HepG2 (cell line): ENCODE results near the gene ROMO1. TPM values are rescaled to one million over a fixed set of nuclear protein-coding genes. Genes with fewer than 3 reads are reported as not detected.

Source experiments
- ATAC-seq: fragments of 200-7000 bp; cut with Tn5 transposase; 3 replicates; pipeline ENCODE4 v1.9.1; 2020; ENCODE audit warnings: mild to moderate bottlenecking, moderate library complexity
- BruUV-seq: library from RNA; stranded (reverse); fragments of 400-500 nt; replicated peaks from 2 replicates; lab custom pipeline; 2021; lab: Mats Ljungman, UMichigan
- CTCF ChIA-PET: fragments of 300-600 bp; formaldehyde crosslinking; extraction: SDS; loops from one replicate; lab custom pipeline; 2021; ENCODE audit warnings: low total read pairs, inconsistent platforms, low intra/inter-chr PET ratio; lab: Yijun Ruan, JAX
- POLR2A ChIA-PET: fragments of 350-600 bp; sonication (Branson Sonifier 250); formaldehyde crosslinking; loops from one replicate; lab custom pipeline; 2020; ENCODE audit warnings: antibody characterized with exemption, inconsistent platforms; lab: Yijun Ruan, JAX
- DNase-seq: peaks from one replicate; pipeline ENCODE4 v3.0.0-alpha.2; 2015; ENCODE audit warnings: low spot score
- FAIRE-seq: peaks from 3 replicates; lab custom pipeline; 2011; peaks lifted over from hg19 to GRCh38; lab: Jason Lieb, UNC
- H2AFZ ChIP-seq: one replicate; pipeline ENCODE4 v1.6.1; 2011; ENCODE audit warnings: low read length, inconsistent platforms
- H3K27ac ChIP-seq: fragments of 300-600 bp; 3 replicates; pipeline ENCODE4 v1.8.0; 2011; ENCODE audit warnings: mixed run types, mild to moderate bottlenecking, mixed read lengths, low read length, inconsistent platforms; ENCODE audit not compliant: insufficient read depth; ENCODE audit errors: extremely low read length
- H3K27me3 ChIP-seq, 2 experiments: fragments of 200-600 bp in 1 of 2; 2 replicates in 1 of 2; 3 replicates in 1 of 2; pipeline versions ENCODE4 v1.6.0 to v1.8.0; 2011; ENCODE audit warnings: low read length in 2 of 2, mild to moderate bottlenecking in 2 of 2, moderate library complexity in 2 of 2, inconsistent platforms in 1 of 2; ENCODE audit not compliant: insufficient read depth in 2 of 2, control insufficient read depth in 1 of 2
- H3K36me3 ChIP-seq, 2 experiments: fragments of 200-600 bp in 1 of 2; replicated peaks in 1 of 2; 2 replicates in 1 of 2; 3 replicates in 1 of 2; pipeline versions ENCODE4 v1.5.1 to v1.8.0; 2011; ENCODE audit warnings: low read length in 2 of 2, inconsistent platforms in 1 of 2; ENCODE audit not compliant: insufficient read depth in 2 of 2, control insufficient read depth in 1 of 2
- H3K4me1 ChIP-seq: 2 replicates; pipeline ENCODE4 v1.5.1; 2012; ENCODE audit warnings: low read length, inconsistent platforms; ENCODE audit not compliant: insufficient read depth
- H3K4me2 ChIP-seq: 2 replicates; pipeline ENCODE4 v1.6.0; 2011; ENCODE audit warnings: low read depth, low read length, inconsistent platforms
- H3K4me3 ChIP-seq, 3 experiments: fragments of 200-600 bp in 1 of 3; sonication (generic), shearing (Covaris generic) in 1 of 3; replicated peaks in 1 of 3; 2 replicates each; pipeline ENCODE4 v1.5.1; 2011 to 2016; ENCODE audit warnings: low read length in 3 of 3, inconsistent platforms in 2 of 3, low read depth in 2 of 3, mild to moderate bottlenecking in 2 of 3, control low read depth in 1 of 3, mixed read lengths in 1 of 3; ENCODE audit not compliant: insufficient read depth in 1 of 3
- H3K79me2 ChIP-seq: one replicate; pipeline ENCODE4 v1.6.1; 2011; ENCODE audit warnings: low read length, inconsistent platforms; ENCODE audit not compliant: insufficient read depth
- H3K9ac ChIP-seq: 2 replicates; pipeline ENCODE4 v1.6.0; 2011; ENCODE audit warnings: mild to moderate bottlenecking, low read depth, low read length, inconsistent platforms; ENCODE audit not compliant: insufficient read depth
- H3K9me3 ChIP-seq: 2 replicates; pipeline ENCODE4 v1.5.1; 2012; ENCODE audit warnings: mild to moderate bottlenecking, low read length
- H4K20me1 ChIP-seq: 2 replicates; pipeline ENCODE4 v1.6.0; 2011; ENCODE audit warnings: inconsistent platforms, mild to moderate bottlenecking, low read length, moderate library complexity; ENCODE audit not compliant: insufficient read depth
- ATRX ChIP-seq: sonication (generic); formaldehyde crosslinking; IDR thresholded peaks from 2 replicates; pipeline ENCODE4 v1.4.0; 2020; ENCODE audit warnings: missing genetic modification reagents, borderline replicate concordance
- FOXA1 ChIP-seq, 2 experiments: fragments of 450-650 bp in 1 of 2; sonication (generic) in 1 of 2; formaldehyde crosslinking in 1 of 2; IDR thresholded peaks; 2 replicates each; pipeline versions ENCODE4 v1.4.0 to v1.6.1; 2016 to 2020; ENCODE audit warnings: missing genetic modification reagents in 1 of 2
- HMGXB4 ChIP-seq, 2 experiments: sonication (generic) in 1 of 2; formaldehyde crosslinking in 1 of 2; IDR thresholded peaks; 2 replicates each; pipeline versions ENCODE4 v1.4.0 to v1.6.1; 2018 to 2020; ENCODE audit warnings: missing genetic modification reagents in 2 of 2, borderline replicate concordance in 1 of 2, low read depth in 1 of 2, mild to moderate bottlenecking in 1 of 2, missing biosample characterization in 1 of 2
- MAFK ChIP-seq, 2 experiments: IDR thresholded peaks in 1 of 2; conservative IDR thresholded peaks in 1 of 2; 2 replicates each; pipeline ENCODE4 v1.6.1; 2011; ENCODE audit warnings: improper control_type of control experiment in 2 of 2, low read length in 2 of 2
- MIER2 ChIP-seq: IDR thresholded peaks from 2 replicates; pipeline ENCODE4 v1.6.1; 2016; ENCODE audit warnings: missing biosample characterization, missing genetic modification reagents
- NR2F6 ChIP-seq, 2 experiments: IDR thresholded peaks; 2 replicates each; pipeline ENCODE4 v1.6.1; 2016; ENCODE audit warnings: antibody characterized with exemption in 1 of 2, mild to moderate bottlenecking in 1 of 2
- PAF1 ChIP-seq: IDR thresholded peaks from 2 replicates; pipeline ENCODE4 v1.6.1; 2016; ENCODE audit warnings: missing genetic modification reagents, missing compliant biosample characterization
- RFXANK ChIP-seq: IDR thresholded peaks from 2 replicates; pipeline ENCODE4 v1.6.1; 2016
- SNRNP70 ChIP-seq: fragments of 200-400 bp; formaldehyde crosslinking; IDR thresholded peaks from 2 replicates; pipeline ENCODE4 v1.6.1; 2017; ENCODE audit warnings: mild to moderate bottlenecking, low read depth, low read length, moderate library complexity
- SP4 ChIP-seq: sonication (generic); formaldehyde crosslinking; IDR thresholded peaks from 2 replicates; pipeline ENCODE4 v1.8.1; 2023; ENCODE audit warnings: mild to moderate bottlenecking, missing genetic modification reagents
- ZBTB14 ChIP-seq: sonication (generic); formaldehyde crosslinking; IDR thresholded peaks from 2 replicates; pipeline ENCODE4 v1.4.0; 2020; ENCODE audit warnings: missing genetic modification reagents
- ZNF136 ChIP-seq: sonication (generic); formaldehyde crosslinking; IDR thresholded peaks from 2 replicates; pipeline ENCODE4 v1.8.1; 2022; ENCODE audit warnings: low read depth, mild to moderate bottlenecking, moderate library complexity, missing genetic modification reagents
- ZNF563 ChIP-seq: sonication (generic); formaldehyde crosslinking; IDR thresholded peaks from 2 replicates; pipeline ENCODE4 v1.8.0; 2022; ENCODE audit warnings: mild to moderate bottlenecking, moderate library complexity, missing genetic modification reagents
- WGBS: methylation state at CpG from one replicate; pipeline ENCODE4 v1.1.6; 2017; ENCODE audit warnings: low lambda C conversion rate; 5-methylcytosine and 5-hydroxymethylcytosine counted together
- in situ Hi-C: cut with HindIII; loops from 2 replicates; pipeline ENCODE4 v1.10.0; 2017; ENCODE audit warnings: low pct_unique_long_range_greater_than_20kb; ENCODE audit not compliant: extremely low pct_ligation_motif_present
- intact Hi-C: fragments of 100-400 bp; cut with micrococcal nuclease; formaldehyde crosslinking; loops from one replicate; pipeline ENCODE4 v1.10.0; 2022; ENCODE audit not compliant: unreplicated experiment
- polyA plus RNA-seq, 8 experiments: library from polyadenylated mRNA; depleted of rRNA in 3 of 8; stranded (reverse) in 7 of 8; unstranded in 1 of 8; fragments of >200 nt; fragmentation: Illumina TruSeq in 4 of 8; extraction: Trizol in 4 of 8; gene quantifications; 2 replicates each; pipeline versions ENCODE4 v1.2.1 to v1.2.3, GENCODE V29; 2011 to 2016; ENCODE audit warnings: low read depth in 4 of 8, missing spikeins in 1 of 8, mixed read lengths in 1 of 8; ENCODE audit not compliant: insufficient read depth in 1 of 8
- total RNA-seq, 5 experiments: library from RNA; depleted of rRNA; stranded (reverse); fragments of >200 nt; fragmentation: Illumina TruSeq; extraction: Trizol; gene quantifications; 2 replicates each; pipeline ENCODE4 v1.2.3, GENCODE V29; 2016; ENCODE audit warnings: low read depth in 1 of 5
- TF ChIP-seq, protein P1 (sequence below): sonication (generic); formaldehyde crosslinking; IDR thresholded peaks from 2 replicates; pipeline ENCODE4 v1.4.0; 2020; ENCODE audit warnings: missing genetic modification reagents
- TF ChIP-seq, protein P2 (sequence below): sonication (generic); formaldehyde crosslinking; IDR thresholded peaks from 2 replicates; pipeline ENCODE4 v1.4.0; 2020; ENCODE audit warnings: missing genetic modification reagents; ENCODE audit errors: not compliant biosample characterization

ROMO1 gene
- total and polyA plus RNA-seq, 2 of the 13 experiments (the other 11 are each of a cell fraction or from before 2014, with no cell fraction given): 636 to 755 TPM

- FAIRE-seq: no peak
- Histone ChIP-seq H3K27ac (no peak overlapping the region), H3K27me3 (no peaks in the 10 kb centered on the region), H3K9me3 (no peaks in the 10 kb centered on the region), H3K4me3 (no peak overlapping the region), H3K9ac (no peak overlapping the region), H4K20me1 (peaks cover 100% of the 10 kb centered on the region), H3K4me2 (no peak overlapping the region), H2AFZ (no peak overlapping the region), H3K36me3 (peaks cover 73 to 97% of the 10 kb centered on the region in 2 experiments), H3K4me1 (0 out of 2 replicates have a peak, but pooled peaks cover 5% of the 10 kb centered on the region), H3K79me2 (peaks cover 90% of the 10 kb centered on the region)
- in situ Hi-C loops (no loop called here), intact Hi-C loops (no loop called here)
- 97% methylated on average over 3 of the region's 3 CpGs for WGBS
- DNase-seq: no peak
- no peak for ATAC-seq
- ChIA-PET CTCF (no interaction called here), POLR2A (interaction anchor here (1.2 to 16.7 kb wide), 3 partner anchors 12 to 22 kb away, joined by 3 to 319 read pairs (median 10); partner anchors contain the start of genes NFS1 and ROMO1)
- no TSS peak for BruUV-seq
- TF ChIP-seq RFXANK (CRISPR knock-in tag) (0 out of 2 replicates have a peak, but pooled peaks have one; percentile 30), ZBTB14 (CRISPR knock-in tag) (no peak), ZNF136 (CRISPR knock-in tag) (no peak), MAFK (conservative IDR thresholded peaks at IDR 0.05 in 1 of 2, IDR thresholded peaks at IDR 0.05 in 1 of 2; ENCODE audit: low read length in 2 of 2) (peak; percentile 11 to 31; a peak in 1 of 4 replicates), FOXA1 (IDR thresholded peaks at IDR 0.05) (no peak), FOXA1 (CRISPR knock-in tag; IDR thresholded peaks at IDR 0.05) (no peak), HMGXB4 (CRISPR knock-in tag; IDR thresholded peaks at IDR 0.05; ENCODE audit: borderline replicate concordance in 1 of 2, low read depth in 1 of 2) (no peak), ATRX (CRISPR knock-in tag) (no peak), PAF1 (CRISPR knock-in tag) (peak; percentile 67; the same call in 1 of the 2 replicates), ZNF563 (CRISPR knock-in tag) (no peak), SP4 (CRISPR knock-in tag) (no peak), SNRNP70 (no peak), NR2F6 (IDR thresholded peaks at IDR 0.05) (no peak), NR2F6 (CRISPR knock-in tag; IDR thresholded peaks at IDR 0.05) (no peak), MIER2 (CRISPR knock-in tag) (no peak)
- TF ChIP-seq, protein P1, sequence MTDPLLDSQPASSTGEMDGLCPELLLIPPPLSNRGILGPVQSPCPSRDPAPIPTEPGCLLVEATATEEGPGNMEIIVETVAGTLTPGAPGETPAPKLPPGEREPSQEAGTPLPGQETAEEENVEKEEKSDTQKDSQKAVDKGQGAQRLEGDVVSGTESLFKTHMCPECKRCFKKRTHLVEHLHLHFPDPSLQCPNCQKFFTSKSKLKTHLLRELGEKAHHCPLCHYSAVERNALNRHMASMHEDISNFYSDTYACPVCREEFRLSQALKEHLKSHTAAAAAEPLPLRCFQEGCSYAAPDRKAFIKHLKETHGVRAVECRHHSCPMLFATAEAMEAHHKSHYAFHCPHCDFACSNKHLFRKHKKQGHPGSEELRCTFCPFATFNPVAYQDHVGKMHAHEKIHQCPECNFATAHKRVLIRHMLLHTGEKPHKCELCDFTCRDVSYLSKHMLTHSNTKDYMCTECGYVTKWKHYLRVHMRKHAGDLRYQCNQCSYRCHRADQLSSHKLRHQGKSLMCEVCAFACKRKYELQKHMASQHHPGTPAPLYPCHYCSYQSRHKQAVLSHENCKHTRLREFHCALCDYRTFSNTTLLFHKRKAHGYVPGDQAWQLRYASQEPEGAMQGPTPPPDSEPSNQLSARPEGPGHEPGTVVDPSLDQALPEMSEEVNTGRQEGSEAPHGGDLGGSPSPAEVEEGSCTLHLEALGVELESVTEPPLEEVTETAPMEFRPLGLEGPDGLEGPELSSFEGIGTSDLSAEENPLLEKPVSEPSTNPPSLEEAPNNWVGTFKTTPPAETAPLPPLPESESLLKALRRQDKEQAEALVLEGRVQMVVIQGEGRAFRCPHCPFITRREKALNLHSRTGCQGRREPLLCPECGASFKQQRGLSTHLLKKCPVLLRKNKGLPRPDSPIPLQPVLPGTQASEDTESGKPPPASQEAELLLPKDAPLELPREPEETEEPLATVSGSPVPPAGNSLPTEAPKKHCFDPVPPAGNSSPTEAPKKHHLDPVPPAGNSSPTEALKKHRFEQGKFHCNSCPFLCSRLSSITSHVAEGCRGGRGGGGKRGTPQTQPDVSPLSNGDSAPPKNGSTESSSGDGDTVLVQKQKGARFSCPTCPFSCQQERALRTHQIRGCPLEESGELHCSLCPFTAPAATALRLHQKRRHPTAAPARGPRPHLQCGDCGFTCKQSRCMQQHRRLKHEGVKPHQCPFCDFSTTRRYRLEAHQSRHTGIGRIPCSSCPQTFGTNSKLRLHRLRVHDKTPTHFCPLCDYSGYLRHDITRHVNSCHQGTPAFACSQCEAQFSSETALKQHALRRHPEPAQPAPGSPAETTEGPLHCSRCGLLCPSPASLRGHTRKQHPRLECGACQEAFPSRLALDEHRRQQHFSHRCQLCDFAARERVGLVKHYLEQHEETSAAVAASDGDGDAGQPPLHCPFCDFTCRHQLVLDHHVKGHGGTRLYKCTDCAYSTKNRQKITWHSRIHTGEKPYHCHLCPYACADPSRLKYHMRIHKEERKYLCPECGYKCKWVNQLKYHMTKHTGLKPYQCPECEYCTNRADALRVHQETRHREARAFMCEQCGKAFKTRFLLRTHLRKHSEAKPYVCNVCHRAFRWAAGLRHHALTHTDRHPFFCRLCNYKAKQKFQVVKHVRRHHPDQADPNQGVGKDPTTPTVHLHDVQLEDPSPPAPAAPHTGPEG (CRISPR knock-in tag): 0 out of 2 replicates have a peak, but pooled peaks have one; percentile 39
- TF ChIP-seq, protein P2, sequence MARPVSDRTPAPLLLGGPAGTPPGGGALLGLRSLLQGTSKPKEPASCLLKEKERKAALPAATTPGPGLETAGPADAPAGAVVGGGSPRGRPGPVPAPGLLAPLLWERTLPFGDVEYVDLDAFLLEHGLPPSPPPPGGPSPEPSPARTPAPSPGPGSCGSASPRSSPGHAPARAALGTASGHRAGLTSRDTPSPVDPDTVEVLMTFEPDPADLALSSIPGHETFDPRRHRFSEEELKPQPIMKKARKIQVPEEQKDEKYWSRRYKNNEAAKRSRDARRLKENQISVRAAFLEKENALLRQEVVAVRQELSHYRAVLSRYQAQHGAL (CRISPR knock-in tag): peak; percentile 14
These were observed 22.4 kb downstream of the ROMO1 start for GRCh38 chr20:35721621-35722020.
